GM12878 (cell line): ENCODE measurements around the gene NDUFV1. TPM values are rescaled to one million over a fixed set of nuclear protein-coding genes. Genes with fewer than 3 reads are reported as not detected.

ENCODE experiments used
- ATAC-seq: fragments of 200-7000 bp; cut with Tn5 transposase; 3 replicates; pipeline ENCODE4 v1.9.1; 2020; ENCODE audit warnings: mild to moderate bottlenecking, moderate library complexity
- BruUV-seq: library from RNA; stranded (reverse); fragments of 400-500 nt; replicated peaks from 2 replicates; lab custom pipeline; 2021; lab: Mats Ljungman, UMichigan
- CTCF ChIA-PET: fragments of 300-600 bp; sonication (Branson Sonifier 250); formaldehyde crosslinking; extraction: SDS; loops from one replicate; lab custom pipeline; 2021; ENCODE audit warnings: inconsistent platforms; lab: Yijun Ruan, JAX
- POLR2A ChIA-PET: fragments of 350-600 bp; formaldehyde crosslinking; extraction: SDS; loops from one replicate; lab custom pipeline; 2021; ENCODE audit warnings: inconsistent platforms; lab: Charles Lee
- RAD21 ChIA-PET: fragments of 300-600 bp; sonication (Branson Sonifier 250); formaldehyde crosslinking; loops from one replicate; lab custom pipeline; 2023; ENCODE audit warnings: antibody characterized with exemption; ENCODE audit not compliant: unreplicated experiment; lab: Charles Lee
- SMC1A ChIA-PET: fragments of 300-600 bp; sonication (Branson Sonifier 250); formaldehyde crosslinking; loops from one replicate; lab custom pipeline; 2023; ENCODE audit not compliant: unreplicated experiment, uncharacterized antibody; lab: Charles Lee
- DNase-seq: peaks from one replicate; pipeline ENCODE4 v3.0.0-alpha.2; 2011; ENCODE audit warnings: low read depth, low spot score
- FAIRE-seq: peaks from 3 replicates; lab custom pipeline; 2011; peaks lifted over from hg19 to GRCh38; lab: Jason Lieb, UNC
- H2AFZ ChIP-seq: 2 replicates; pipeline ENCODE4 v1.6.0; 2011; ENCODE audit warnings: low read depth, low read length, control low read depth; ENCODE audit not compliant: control insufficient read depth
- H3K27ac ChIP-seq: 2 replicates; pipeline ENCODE4 v1.5.1; 2011; ENCODE audit warnings: control low read depth; ENCODE audit not compliant: control insufficient read depth, insufficient read depth
- H3K27me3 ChIP-seq, 2 experiments: replicated peaks in 1 of 2; 2 replicates each; pipeline versions ENCODE4 v1.6.0 to v1.6.1; 2011; ENCODE audit warnings: low read length in 1 of 2; ENCODE audit not compliant: control insufficient read depth in 2 of 2, insufficient read depth in 2 of 2
- H3K36me3 ChIP-seq, 2 experiments: 2 replicates each; pipeline ENCODE4 v1.5.1; 2011; ENCODE audit warnings: low read length in 1 of 2; ENCODE audit not compliant: control insufficient read depth in 2 of 2, insufficient read depth in 2 of 2
- H3K4me1 ChIP-seq: 2 replicates; pipeline ENCODE4 v1.6.1; 2011; ENCODE audit warnings: mild to moderate bottlenecking, low read length, moderate library complexity, mixed read lengths; ENCODE audit not compliant: control insufficient read depth, insufficient read depth
- H3K4me2 ChIP-seq: 2 replicates; pipeline ENCODE4 v1.6.0; 2011; ENCODE audit warnings: control low read depth; ENCODE audit not compliant: control insufficient read depth, insufficient read depth
- H3K4me3 ChIP-seq: fragments of 200-600 bp; sonication (generic); 2 replicates; pipeline ENCODE4 v1.5.1; 2016
- H3K79me2 ChIP-seq: 2 replicates; pipeline ENCODE4 v1.6.0; 2011; ENCODE audit warnings: low read length; ENCODE audit not compliant: control insufficient read depth, insufficient read depth
- H3K9ac ChIP-seq: 2 replicates; pipeline ENCODE4 v1.8.0; 2011; ENCODE audit warnings: low read length, control low read depth, mixed read lengths; ENCODE audit not compliant: control insufficient read depth, insufficient read depth
- H3K9me3 ChIP-seq: replicated peaks from 3 replicates; pipeline ENCODE4 v1.5.1; 2011; ENCODE audit warnings: mild to moderate bottlenecking, low read length; ENCODE audit not compliant: control insufficient read depth, insufficient read depth
- H4K20me1 ChIP-seq: 2 replicates; pipeline ENCODE4 v1.6.0; 2011; ENCODE audit not compliant: control insufficient read depth, insufficient read depth
- BACH1 ChIP-seq: fragments of 450-650 bp; IDR thresholded peaks from 2 replicates; pipeline ENCODE4 v1.6.1; 2017; ENCODE audit warnings: mild to moderate bottlenecking, borderline replicate concordance
- BCL11A ChIP-seq: IDR thresholded peaks from 2 replicates; pipeline ENCODE4 v1.6.1; 2011; ENCODE audit warnings: low read depth, low read length
- CBFB ChIP-seq: IDR thresholded peaks from 2 replicates; pipeline ENCODE4 v1.6.1; 2016; ENCODE audit warnings: antibody characterized with exemption, low read depth
- CHD1 ChIP-seq: IDR thresholded peaks from 2 replicates; pipeline ENCODE4 v1.6.1; 2012; ENCODE audit warnings: low read depth, low read length, improper control_type of control experiment
- CHD2 ChIP-seq: IDR thresholded peaks from 2 replicates; pipeline ENCODE4 v1.6.1; 2011; ENCODE audit warnings: low read depth, low read length, improper control_type of control experiment, borderline replicate concordance
- CHD4 ChIP-seq: fragments of 200-600 bp; sonication (generic); IDR thresholded peaks from 2 replicates; pipeline ENCODE4 v1.6.1; 2016; ENCODE audit warnings: mild to moderate bottlenecking
- EP300 ChIP-seq, 2 experiments: fragments of 150-350 bp in 1 of 2; IDR thresholded peaks; 2 replicates each; pipeline ENCODE4 v1.6.1; 2011 to 2012; ENCODE audit warnings: low read depth in 2 of 2, low read length in 2 of 2, borderline replicate concordance in 1 of 2, improper control_type of control experiment in 1 of 2, inconsistent platforms in 1 of 2; ENCODE audit not compliant: control insufficient read depth in 1 of 2
- ESRRA ChIP-seq: IDR thresholded peaks from 2 replicates; pipeline ENCODE4 v1.6.1; 2012; ENCODE audit warnings: mild to moderate bottlenecking, low read length, improper control_type of control experiment
- MEF2B ChIP-seq: fragments of 450-650 bp; IDR thresholded peaks from 2 replicates; pipeline ENCODE4 v1.6.1; 2018; ENCODE audit warnings: mild to moderate bottlenecking, moderate library complexity; ENCODE audit not compliant: partially characterized antibody, poor library complexity, severe bottlenecking
- MYB ChIP-seq: fragments of 150-350 bp; IDR thresholded peaks from 2 replicates; pipeline ENCODE4 v1.6.1; 2014; ENCODE audit warnings: mild to moderate bottlenecking, low read depth, low read length, borderline replicate concordance
- MYC ChIP-seq: IDR thresholded peaks from 2 replicates; pipeline ENCODE4 v1.6.1; 2011; ENCODE audit warnings: mild to moderate bottlenecking, low read length, moderate library complexity, inconsistent platforms; ENCODE audit not compliant: insufficient read depth, insufficient replicate concordance, insufficient read length, severe bottlenecking
- NR2F1 ChIP-seq: fragments of 450-650 bp; conservative IDR thresholded peaks from 2 replicates; pipeline ENCODE4 v1.6.1; 2017; ENCODE audit warnings: mild to moderate bottlenecking
- SP1 ChIP-seq: IDR thresholded peaks from one replicate; pipeline ENCODE4 v1.6.1; 2011; ENCODE audit warnings: low read depth, low read length
- ZZZ3 ChIP-seq: IDR thresholded peaks from 2 replicates; pipeline ENCODE4 v1.6.1; 2011; ENCODE audit warnings: low read depth; ENCODE audit not compliant: control insufficient read depth, insufficient read length
- WGBS: methylation state at CpG from one replicate; pipeline ENCODE4 v1.1.6; 2016; ENCODE audit warnings: low lambda C conversion rate; ENCODE audit not compliant: insufficient replicate concordance, insufficient coverage; ENCODE audit errors: missing lambda C conversion rate; 5-methylcytosine and 5-hydroxymethylcytosine counted together
- in situ Hi-C: fragments of 300-500 bp; cut with MboI; formaldehyde crosslinking; loops from 9 replicates; pipeline ENCODE4 v1.14.3; 2018; ENCODE audit warnings: mixed read lengths
- intact Hi-C: fragments of 100-400 bp; cut with micrococcal nuclease; formaldehyde crosslinking; loops from one replicate; pipeline ENCODE4 v1.14.2; 2022; ENCODE audit not compliant: unreplicated experiment
- polyA plus RNA-seq, 11 experiments: library from polyadenylated mRNA; depleted of rRNA in 4 of 11; unstranded in 6 of 11; stranded (reverse) in 5 of 11; fragments of >200 nt; fragmentation: Nextera tagmentation in 4 of 11; fragmentation: Illumina TruSeq in 1 of 11; extraction: Ambion mirVana in 4 of 11; extraction: Trizol in 1 of 11; gene quantifications; 1 replicate in 1 of 11; 2 replicates in 10 of 11; pipeline versions ENCODE4 v1.2.1 to v1.2.3, GENCODE V29; 2011 to 2016; ENCODE audit warnings: inconsistent platforms in 2 of 11, missing spikeins in 2 of 11, low read depth in 1 of 11
- total RNA-seq, 4 experiments: library from RNA; depleted of rRNA in 3 of 4; stranded (reverse); fragments of >200 nt in 3 of 4; fragmentation: Illumina TruSeq in 1 of 4; extraction: Trizol in 1 of 4; gene quantifications; 2 replicates each; pipeline versions ENCODE4 v1.2.1 to v1.2.3, GENCODE V29; 2013 to 2021
- TF ChIP-seq, protein P1 (sequence below): fragments of 150-350 bp; IDR thresholded peaks from 2 replicates; pipeline ENCODE4 v1.6.1; 2014; ENCODE audit warnings: mild to moderate bottlenecking, low read depth, low read length
- TF ChIP-seq, protein P2 (sequence below): fragments of 450-650 bp; IDR thresholded peaks from 2 replicates; pipeline ENCODE4 v1.6.1; 2017; ENCODE audit warnings: mild to moderate bottlenecking, moderate library complexity

NDUFV1 gene
- total and polyA plus RNA-seq, 10 of the 15 experiments (the other 5 are each of a cell fraction or from before 2014, with no cell fraction given) = 8.2 to 380 (median 231) TPM

DNA sequence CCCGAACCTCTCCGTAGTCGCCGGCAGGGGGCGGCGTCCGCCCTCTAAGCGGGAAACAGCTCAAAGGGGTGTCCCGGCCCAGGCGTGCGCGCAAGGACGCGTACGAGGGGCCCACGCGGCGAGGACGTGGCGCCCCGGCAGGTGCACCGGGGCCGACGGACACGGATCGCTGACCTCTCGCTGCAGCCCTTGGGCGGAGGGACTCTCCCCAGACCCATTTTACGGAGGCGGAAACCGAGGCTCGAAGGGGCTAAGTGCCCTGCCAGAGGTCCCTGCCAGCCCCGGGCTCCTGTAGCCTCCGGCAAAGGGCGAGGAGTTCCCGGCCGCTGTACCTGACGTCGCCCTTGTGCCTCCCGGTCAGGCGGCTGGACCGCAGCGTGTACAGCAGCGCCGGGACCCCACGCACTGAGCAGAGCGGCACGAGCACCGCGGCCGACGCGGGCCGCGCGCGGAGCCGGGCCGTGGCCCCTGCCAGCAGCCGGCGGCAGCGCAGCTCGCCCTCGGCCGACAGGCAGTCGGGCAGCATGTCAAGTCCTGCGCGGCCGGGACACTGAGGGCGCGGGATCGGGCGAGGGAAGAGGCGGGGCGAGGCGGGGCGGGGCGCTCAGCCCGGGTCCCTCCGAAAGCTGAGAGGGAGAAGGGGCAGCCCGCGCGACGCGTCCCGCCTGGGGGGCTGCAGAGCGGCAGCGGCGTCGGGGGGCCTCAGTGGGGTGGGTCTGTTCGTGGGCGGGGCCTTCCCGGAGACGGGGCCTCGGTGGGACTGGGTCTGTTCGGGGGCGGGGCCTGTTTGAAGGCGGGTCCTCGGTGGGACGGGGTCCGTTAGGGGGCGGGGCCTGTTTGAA, 22.9 kb downstream of the NDUFV1 start, which contains the start of gene NUDT8:
NUDT8 (minus strand) TSS at position 552 of the 842 bp plus-strand sequence; CDS start at position 526, 26 bp downstream.
- no peaks in the 10 kb centered on the region for H3K79me2 ChIP-seq
- ChIA-PET CTCF (interaction anchor here (0.6 to 6.4 kb wide), 25 partner anchors 8 to 554 kb away, joined by 3 to 71 read pairs (median 6); partner anchors contain the start of genes ACY3, CDK2AP2, CLCF1 and GSTP1), RAD21 (interaction anchor here (0.7 to 5.1 kb wide), 21 partner anchors 13 to 278 kb away, joined by 3 to 38 read pairs (median 5); partner anchors contain the start of genes ACY3, GSTP1, PPP1CA and PTPRCAP), SMC1A (interaction anchor here (0.7 to 6.4 kb wide), 11 partner anchors 15 to 72 kb away, joined by 3 to 52 read pairs (median 5); partner anchors contain the start of genes ACY3 and GSTP1), POLR2A (interaction anchor here (0.6 to 2.7 kb wide), 15 partner anchors 13 to 228 kb away, joined by 3 to 16 read pairs (median 6); partner anchors contain the start of genes ACY3, GSTP1, PPP1CA and PTPRCAP)
- H3K9ac ChIP-seq = peak within 1 kb of the TSS; percentile 60
- peak within 1 kb of the TSS; percentile 96 for H3K4me2 ChIP-seq
- H3K27ac ChIP-seq = peak within 1 kb of the TSS; percentile 79
- ATAC-seq (peak; percentile 77), FAIRE-seq (no peak), DNase-seq (peak; percentile 51)
- WGBS = under 1% methylated on average over 79 of the region's 102 CpGs
- peak within 1 kb of the TSS; percentile 71 for H3K4me3 ChIP-seq
- H3K9me3 ChIP-seq = no peaks in the 10 kb centered on the region
- no peaks in the 10 kb centered on the region for H4K20me1 ChIP-seq
- H3K36me3 ChIP-seq = no peaks in the 10 kb centered on the region
- peak within 1 kb of the TSS; percentile 92 for H2AFZ ChIP-seq
- BruUV-seq = no TSS peak
- peaks cover 15% of the 10 kb centered on the region for H3K4me1 ChIP-seq
- H3K27me3 ChIP-seq = no peaks in the 10 kb centered on the region
- in situ Hi-C loops (no loop called here), intact Hi-C loops (loop anchor here (1.0 kb wide), 1 partner anchor 30 kb away; no protein-coding TSS in a partner anchor)
- TF ChIP-seq CBFB (no peak), NR2F1 (peak; percentile 79), CHD4 (no peak), CHD1 (no peak), BCL11A (no peak), MEF2B (peak; percentile 10), EP300 (IDR thresholded peaks at IDR 0.05; ENCODE audit: borderline replicate concordance in 1 of 2, control insufficient read depth in 1 of 2, low read depth in 2 of 2, low read length in 2 of 2) (0 out of 4 replicates have a peak, but pooled peaks of 1 of the 2 experiments have one; percentile 23), CHD2 (peak; percentile 7; the same call in 1 of the 2 replicates), MYB (no peak), SP1 (peak; percentile 37), ZZZ3 (no peak), BACH1 (peak; percentile 77), ESRRA (no peak; the same call in 1 of the 2 replicates), MYC (no peak)
- TF ChIP-seq, protein P1, sequence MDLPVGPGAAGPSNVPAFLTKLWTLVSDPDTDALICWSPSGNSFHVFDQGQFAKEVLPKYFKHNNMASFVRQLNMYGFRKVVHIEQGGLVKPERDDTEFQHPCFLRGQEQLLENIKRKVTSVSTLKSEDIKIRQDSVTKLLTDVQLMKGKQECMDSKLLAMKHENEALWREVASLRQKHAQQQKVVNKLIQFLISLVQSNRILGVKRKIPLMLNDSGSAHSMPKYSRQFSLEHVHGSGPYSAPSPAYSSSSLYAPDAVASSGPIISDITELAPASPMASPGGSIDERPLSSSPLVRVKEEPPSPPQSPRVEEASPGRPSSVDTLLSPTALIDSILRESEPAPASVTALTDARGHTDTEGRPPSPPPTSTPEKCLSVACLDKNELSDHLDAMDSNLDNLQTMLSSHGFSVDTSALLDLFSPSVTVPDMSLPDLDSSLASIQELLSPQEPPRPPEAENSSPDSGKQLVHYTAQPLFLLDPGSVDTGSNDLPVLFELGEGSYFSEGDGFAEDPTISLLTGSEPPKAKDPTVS = no peak
- TF ChIP-seq, protein P2, sequence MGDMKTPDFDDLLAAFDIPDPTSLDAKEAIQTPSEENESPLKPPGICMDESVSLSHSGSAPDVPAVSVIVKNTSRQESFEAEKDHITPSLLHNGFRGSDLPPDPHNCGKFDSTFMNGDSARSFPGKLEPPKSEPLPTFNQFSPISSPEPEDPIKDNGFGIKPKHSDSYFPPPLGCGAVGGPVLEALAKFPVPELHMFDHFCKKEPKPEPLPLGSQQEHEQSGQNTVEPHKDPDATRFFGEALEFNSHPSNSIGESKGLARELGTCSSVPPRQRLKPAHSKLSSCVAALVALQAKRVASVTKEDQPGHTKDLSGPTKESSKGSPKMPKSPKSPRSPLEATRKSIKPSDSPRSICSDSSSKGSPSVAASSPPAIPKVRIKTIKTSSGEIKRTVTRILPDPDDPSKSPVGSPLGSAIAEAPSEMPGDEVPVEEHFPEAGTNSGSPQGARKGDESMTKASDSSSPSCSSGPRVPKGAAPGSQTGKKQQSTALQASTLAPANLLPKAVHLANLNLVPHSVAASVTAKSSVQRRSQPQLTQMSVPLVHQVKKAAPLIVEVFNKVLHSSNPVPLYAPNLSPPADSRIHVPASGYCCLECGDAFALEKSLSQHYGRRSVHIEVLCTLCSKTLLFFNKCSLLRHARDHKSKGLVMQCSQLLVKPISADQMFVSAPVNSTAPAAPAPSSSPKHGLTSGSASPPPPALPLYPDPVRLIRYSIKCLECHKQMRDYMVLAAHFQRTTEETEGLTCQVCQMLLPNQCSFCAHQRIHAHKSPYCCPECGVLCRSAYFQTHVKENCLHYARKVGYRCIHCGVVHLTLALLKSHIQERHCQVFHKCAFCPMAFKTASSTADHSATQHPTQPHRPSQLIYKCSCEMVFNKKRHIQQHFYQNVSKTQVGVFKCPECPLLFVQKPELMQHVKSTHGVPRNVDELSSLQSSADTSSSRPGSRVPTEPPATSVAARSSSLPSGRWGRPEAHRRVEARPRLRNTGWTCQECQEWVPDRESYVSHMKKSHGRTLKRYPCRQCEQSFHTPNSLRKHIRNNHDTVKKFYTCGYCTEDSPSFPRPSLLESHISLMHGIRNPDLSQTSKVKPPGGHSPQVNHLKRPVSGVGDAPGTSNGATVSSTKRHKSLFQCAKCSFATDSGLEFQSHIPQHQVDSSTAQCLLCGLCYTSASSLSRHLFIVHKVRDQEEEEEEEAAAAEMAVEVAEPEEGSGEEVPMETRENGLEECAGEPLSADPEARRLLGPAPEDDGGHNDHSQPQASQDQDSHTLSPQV = peak; percentile 67; the same call in 1 of the 2 replicates
